Measurements from ENCODE around the gene RPS8. TPM values are rescaled to one million over a fixed set of nuclear protein-coding genes. Genes with fewer than 3 reads are reported as not detected.

Gene RPS8
- total RNA-seq, 1 experiment from 2014 or later = 2,296 TPM

- TF ChIP-seq ZBTB33 (IDR thresholded peaks at IDR 0.05; ENCODE audit: extremely low read depth, insufficient replicate concordance, low read length) (no peak), SP1 (IDR thresholded peaks at IDR 0.05; ENCODE audit: low read depth) (peak; percentile 82)
These were observed 35.8 kb upstream of the RPS8 start, which contains the start of gene KIF2C (continued) for GRCh38 chr1:44739307-44740178.

GRCh38 chr1:44740179-44740617 is 35.1 kb upstream of the RPS8 start:
- Histone ChIP-seq H2AFZ (ENCODE audit: low read depth, low read length, poor library complexity, severe bottlenecking) (no peak overlapping the region), H3K27me3 (ENCODE audit: insufficient read depth, low read length) (no peaks in the 10 kb centered on the region), H3K36me3 (ENCODE audit: control insufficient read depth in 1 of 2, insufficient read depth in 2 of 2, low read length in 2 of 2) (peaks cover 4 to 31% of the 10 kb centered on the region in 2 experiments; a peak in 2 of 4 replicates), H3K9me3 (ENCODE audit: control insufficient read depth in 1 of 2, insufficient read depth in 1 of 2, low read depth in 1 of 2, low read length in 2 of 2) (no peaks in the 10 kb centered on the region), H4K20me1 (ENCODE audit: insufficient read depth) (no peaks in the 10 kb centered on the region), H3K4me2 (ENCODE audit: low read length) (peak overlapping the region; percentile 85), H3K9me2 (ENCODE audit: insufficient read depth) (no peaks in the 10 kb centered on the region), H3K79me2 (ENCODE audit: insufficient read depth, low read length) (peaks cover 49% of the 10 kb centered on the region), H3K4me1 (ENCODE audit: control insufficient read depth in 1 of 2, insufficient read depth in 2 of 2, low read length in 2 of 2) (peaks cover 5 to 23% of the 10 kb centered on the region in 2 experiments; a peak in 3 of 4 replicates), H3K27ac (ENCODE audit: low read depth, low read length) (peak overlapping the region; percentile 65), H3K4me3 (replicated peaks in 1 of 2; ENCODE audit: low read depth in 1 of 2, low read length in 2 of 2) (peak overlapping the region; percentile 75 to 95), H3K9ac (ENCODE audit: low read length) (peak overlapping the region; percentile 97)
- DNase-seq (ENCODE audit: low read depth, low spot score) (no peak), ATAC-seq (peak; percentile 40)
- intact Hi-C loops (cut with micrococcal nuclease) = no loop called here
- no peak for TF ChIP-seq SIN3A (IDR thresholded peaks at IDR 0.05; ENCODE audit: low read depth)
- CTCF ChIA-PET = no interaction called here
- TSS peak; percentile 89 for BruUV-seq (replicated peaks)
- POLR2A ChIA-PET = no interaction called here
- RAD21 ChIA-PET (ENCODE audit: low non-redundant PET in 1 of 2, low total read pairs in 2 of 2, uncharacterized antibody in 2 of 2, unreplicated experiment in 2 of 2) = no interaction called here

All from HCT116 (cell line).